ENCODE results near the gene BGN.

Gene BGN

DNA sequence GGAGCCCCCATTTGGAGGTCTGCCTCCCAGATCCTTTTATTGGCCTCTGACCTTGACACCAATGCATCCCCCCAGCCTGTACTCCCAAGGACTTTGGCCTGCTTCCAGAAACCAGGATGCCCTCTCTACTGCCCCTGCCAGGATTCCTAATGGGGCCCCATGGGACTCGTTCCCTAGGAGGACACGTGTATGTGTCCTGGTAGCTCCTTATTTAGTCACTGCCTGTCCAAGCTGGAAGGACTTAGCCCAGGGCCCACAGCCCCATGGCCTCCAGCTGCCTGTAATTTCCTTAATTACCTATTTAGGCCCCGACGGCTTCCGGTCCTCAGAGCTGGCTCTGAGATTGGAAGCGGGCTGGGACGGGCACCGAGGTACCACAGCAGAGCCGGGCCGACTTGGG is 32.0 kb downstream of the BGN start:
- DNase-seq (ENCODE audit: low read depth in 2 of 2): no peak

DNA sequence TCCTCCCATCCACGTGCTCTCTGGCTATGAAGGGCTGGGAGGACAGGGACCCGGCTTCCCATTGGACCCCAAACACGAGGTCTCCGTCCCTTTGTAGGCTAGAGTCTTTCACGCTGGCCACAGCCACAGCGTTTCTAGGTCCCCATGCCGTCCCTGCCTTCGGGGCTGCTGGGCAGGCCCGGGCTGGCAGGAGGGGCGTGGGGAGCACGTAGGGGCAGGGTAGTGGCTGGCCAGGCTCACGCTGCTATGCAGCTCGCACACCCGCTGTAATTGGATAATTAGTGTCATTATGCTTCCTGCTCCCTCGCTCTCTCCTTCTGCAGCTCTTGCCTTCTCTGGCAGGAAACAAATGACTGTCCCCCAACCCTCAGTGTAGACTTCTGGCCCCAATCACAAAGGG is 32.4 kb downstream of the BGN start:
- no peak for DNase-seq (ENCODE audit: low read depth in 2 of 2)

DNA sequence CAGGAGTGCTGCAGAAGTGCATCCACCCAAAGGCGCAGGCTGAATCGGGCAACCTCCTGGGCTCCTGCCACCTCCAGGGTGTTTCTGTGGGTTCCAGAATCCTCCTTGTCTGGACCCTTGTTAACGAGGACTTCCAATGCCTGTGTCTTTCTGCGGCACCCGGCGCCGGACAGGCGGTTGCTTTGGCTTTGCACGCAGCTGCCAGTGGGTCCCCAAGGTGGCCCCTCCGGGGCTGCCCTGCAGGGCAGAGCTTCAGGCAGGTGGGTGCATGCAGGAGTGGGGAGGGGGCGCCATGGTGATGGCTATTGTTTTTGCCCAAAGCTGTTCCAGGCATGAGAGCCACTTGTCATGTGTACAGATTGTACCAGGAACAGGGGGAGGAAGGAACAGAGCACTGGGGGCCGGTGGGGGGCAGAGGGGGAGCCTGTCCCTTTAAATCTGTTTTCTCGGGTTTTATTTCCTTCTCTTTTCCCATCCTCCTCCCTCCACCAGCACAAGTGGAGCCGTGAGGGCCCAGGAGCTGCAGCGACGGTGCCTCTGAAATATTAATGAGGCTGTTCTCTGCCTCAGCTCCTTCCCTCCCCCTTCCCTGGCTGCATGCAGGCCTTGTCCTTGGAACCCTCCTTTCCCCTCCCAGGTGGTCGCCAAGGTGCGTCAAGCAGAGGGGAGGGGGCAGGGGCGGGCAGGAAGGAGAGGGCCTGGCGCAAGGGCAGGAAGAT is 35.8 kb downstream of the BGN start:
- DNase-seq (ENCODE audit: low read depth in 2 of 2): no peak

DNA sequence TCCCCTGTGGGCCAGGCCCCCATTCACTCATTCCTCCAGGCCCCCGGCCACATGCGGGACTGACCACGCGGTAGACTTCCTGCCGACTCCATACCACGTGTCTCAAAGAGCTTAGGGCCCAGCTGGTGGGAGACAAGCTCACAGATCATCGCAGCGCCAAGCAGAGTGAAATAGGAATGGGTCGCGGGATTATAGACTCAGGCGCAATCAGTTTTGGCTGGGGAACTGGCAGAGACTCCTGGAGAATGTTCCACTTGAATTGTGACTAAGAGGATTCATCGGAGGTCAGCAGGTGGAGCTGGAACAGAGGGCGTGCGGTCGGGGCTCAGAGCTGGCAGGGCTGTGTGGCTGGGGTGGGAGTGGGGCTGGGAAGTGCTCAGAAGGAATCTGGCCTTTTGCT is 38.3 kb downstream of the BGN start:
- DNase-seq (ENCODE audit: low read depth in 2 of 2): no peak

DNA sequence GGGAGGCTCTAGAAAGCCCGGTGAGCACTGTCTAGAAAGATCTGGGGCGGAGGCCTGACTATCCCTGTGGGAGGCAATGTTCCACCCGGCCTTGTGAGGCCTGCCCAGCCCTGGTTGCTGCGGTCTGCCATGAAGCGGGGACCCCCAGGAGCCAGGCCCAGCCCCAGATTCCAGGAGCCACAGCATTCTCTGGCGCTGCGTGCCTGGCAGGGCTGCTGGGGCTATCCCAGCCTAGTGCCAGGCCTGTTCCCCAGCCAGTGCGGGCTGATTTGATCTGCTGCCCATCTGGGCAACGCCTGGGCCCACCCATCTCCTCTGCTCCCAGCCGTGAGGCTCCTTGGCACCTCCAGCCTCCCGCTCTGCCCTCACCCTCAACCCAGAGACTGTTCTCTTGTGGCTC is 42.3 kb downstream of the BGN start:
- DNase-seq (ENCODE audit: low read depth in 2 of 2): no peak

DNA sequence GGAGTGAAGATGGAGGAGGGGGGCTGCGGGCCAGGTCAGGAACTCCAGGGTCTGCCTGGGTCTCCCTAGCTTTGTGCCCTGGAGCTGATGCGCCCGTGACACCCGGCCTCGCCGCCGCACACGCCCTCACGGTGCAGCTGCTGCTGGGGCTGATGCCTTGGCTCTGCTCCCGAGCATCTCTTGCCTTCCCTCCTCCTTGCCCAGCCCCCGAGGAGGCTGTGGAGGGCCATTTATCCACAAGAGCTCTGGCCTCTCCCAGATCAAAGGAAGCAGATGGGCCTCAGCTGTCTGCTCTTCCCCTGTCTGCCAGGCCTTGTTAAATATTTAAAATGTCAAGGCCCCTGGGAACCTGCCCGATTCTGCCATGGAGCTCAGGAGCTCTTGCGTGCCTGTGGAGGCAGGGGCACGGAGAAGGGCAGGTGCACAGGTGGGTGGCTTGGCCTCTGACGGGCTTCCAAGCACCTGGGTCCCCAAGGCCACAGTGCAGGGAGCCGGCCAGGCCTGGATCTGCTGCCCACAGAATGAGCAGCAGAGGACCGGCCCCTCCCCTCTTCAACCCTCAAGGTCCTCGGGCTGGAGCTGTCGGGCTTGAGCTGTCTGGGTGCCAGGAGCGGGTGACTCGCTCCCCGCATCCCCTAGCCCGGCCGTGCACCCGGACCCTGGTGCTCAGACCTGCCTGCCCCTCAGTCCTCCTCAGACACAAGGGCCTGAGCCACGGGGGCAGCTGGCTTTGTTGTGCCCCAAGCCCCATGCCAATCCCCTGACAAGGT is 42.9 kb downstream of the BGN start:
- DNase-seq (ENCODE audit: low read depth in 2 of 2): no peak

DNA sequence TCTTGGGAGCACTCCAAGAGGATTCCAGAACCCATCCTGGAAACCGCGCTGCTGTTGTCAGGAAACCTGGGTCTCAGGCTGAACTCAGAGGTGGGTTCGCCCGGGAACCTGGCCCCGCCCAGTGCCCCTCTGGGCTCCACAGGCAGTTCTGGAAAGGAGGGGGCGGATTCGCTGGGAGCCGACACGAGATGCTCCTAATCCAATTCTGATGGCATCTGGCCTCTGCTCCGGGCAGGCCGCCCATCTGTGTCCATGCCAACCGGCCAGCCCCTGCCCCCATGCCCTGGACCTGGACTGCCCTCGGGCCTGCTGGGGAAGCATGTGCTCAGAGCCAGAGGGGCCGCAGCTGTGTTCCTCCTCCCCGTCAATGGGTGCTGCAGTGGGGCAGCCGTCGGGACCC is 43.6 kb downstream of the BGN start:
- DNase-seq (ENCODE audit: low read depth in 2 of 2): no peak

DNA sequence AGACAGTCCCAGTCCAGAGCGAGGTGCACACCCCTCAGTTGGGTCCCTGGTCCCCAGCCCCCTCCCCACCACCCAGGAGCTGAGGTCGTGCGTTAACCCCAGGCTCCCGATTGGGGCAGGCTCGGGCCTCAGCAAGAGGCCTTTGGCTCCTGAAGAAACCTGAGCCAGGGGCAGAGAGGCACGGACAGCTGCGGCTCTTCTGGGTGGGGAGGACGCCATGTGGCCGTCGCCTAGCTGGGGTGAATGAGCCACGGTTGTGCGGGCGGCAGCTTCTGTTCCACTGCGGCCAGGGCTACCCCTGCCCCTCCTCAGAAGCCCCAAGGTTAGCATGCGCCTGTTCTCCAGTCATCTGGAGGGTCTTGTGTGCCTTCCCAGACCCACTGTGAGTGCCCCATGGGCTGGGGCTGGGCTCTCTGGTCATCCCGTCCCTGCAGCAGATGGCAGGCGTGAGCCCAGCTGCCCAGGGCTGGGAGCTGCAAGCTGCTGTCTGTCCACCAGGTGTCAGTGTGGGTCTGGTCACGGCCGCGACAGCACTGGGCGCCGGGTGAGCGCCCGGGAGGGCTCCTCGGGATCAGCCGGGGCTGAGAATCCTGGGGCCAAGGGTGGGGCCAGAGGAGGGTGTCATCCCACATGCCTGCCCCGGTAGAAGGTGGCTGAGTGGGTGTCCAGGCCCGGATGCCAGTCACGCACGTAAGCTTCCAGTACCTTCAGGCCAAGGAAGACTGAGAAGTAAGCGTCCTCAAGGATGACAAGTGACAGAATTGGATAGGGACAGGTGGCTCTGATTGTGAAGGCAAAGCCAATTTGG is 44.6 kb downstream of the BGN start:
- DNase-seq (ENCODE audit: low read depth in 2 of 2): peak; percentile 38 to 46

DNA sequence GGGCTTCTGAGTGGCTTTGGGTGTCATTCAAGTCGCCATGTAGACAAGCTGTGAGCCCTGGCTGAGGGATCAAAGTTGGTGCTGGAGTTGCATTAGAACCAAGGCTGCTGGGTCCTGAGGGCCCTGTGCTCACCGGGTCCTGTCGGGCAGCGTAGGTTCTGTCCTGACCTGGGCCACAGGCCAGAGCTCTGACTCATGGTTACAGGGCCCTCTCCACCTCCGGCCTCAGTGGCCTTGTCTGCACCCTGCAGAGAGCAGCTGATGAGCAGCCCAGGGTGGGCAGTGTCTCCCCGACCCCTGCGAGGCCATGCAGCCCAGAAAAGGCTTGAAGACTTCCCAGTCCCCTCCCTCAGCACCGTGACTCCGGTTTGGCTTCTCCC is 45.2 kb downstream of the BGN start:
- no peak for DNase-seq (ENCODE audit: low read depth in 2 of 2)

DNA sequence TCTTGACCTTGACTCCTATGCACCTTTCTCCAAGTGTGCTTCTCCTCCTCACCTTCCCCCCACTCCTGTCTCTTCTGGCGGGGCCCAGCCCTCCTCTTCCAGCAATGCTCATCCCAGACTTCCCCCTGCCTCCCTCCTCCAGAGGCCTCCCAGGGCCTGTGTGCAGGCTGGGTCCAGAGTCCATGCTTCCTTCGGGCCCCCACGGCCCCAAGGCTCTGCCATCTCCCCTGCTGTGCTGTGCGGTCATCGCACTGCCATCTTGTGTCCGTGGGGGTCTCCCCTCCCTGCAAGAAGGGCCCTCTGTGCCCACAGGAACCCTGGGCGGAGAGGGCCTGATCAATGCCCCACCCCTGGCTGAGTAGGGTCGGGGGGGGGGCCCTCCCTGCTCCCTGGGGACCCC is 49.9 kb downstream of the BGN start:
- DNase-seq (ENCODE audit: low read depth in 2 of 2): no peak

DNA sequence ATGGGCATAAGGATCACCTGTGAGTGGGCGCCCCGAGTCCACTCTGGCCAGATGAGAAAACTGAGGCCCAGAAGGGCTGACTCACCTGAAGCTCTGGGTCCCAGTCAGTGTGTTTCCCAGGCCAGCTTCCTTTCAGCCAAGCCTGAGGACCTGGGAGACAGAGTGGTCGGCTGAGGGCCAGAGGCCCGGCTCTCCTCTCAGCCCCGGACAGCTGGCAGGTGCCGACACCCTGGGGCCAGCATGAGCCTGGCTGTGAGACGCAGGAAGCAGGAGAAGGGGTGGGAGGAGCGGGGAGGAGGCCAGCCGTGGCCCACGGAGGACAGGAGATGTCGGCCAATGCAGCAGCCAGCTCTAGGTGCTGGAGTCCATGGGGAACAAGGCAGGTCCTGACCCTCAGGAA is 51.6 kb downstream of the BGN start:
- no peak for DNase-seq (ENCODE audit: low read depth in 2 of 2)

DNA sequence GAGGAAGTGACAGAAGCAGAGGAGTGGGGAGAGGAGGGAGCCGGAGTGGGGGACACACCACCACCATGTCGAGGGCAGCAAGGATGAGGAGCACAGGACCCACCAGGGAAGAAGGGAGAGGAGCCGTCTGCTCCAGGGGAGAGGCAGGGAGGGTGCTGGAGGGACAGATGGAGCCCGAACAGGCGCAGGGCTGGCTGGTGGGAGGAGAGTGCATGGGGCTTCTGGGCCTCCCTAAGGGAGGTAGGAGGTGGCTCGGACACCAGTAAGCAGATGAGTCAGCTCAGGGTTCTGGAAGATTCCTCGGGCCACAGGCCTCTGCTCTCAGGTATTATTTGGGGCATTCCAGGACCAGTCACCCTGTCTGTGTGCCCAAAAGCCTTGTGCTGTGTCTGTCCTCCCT is 52.4 kb downstream of the BGN start:
- no peak for DNase-seq (ENCODE audit: low read depth in 2 of 2)

DNA sequence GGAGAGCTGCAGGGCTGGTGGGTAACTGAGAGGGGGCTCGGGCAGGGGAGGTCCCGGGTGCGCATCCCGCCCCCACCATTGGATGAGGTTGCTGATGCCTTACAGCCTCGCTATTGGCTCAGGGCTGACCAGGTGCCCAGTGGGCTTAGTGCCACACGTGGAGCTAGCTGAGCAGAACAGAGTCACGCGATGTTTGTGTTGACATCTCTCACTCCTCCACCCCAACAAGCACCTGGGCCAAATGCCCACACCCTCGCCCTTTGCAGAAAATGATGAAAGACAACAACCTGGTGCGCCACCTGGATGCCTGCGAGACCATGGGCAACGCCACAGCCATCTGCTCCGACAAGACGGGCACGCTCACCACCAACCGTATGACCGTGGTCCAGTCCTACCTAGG is 54.5 kb downstream of the BGN start:
- no peak for DNase-seq (ENCODE audit: low read depth in 2 of 2)

DNA sequence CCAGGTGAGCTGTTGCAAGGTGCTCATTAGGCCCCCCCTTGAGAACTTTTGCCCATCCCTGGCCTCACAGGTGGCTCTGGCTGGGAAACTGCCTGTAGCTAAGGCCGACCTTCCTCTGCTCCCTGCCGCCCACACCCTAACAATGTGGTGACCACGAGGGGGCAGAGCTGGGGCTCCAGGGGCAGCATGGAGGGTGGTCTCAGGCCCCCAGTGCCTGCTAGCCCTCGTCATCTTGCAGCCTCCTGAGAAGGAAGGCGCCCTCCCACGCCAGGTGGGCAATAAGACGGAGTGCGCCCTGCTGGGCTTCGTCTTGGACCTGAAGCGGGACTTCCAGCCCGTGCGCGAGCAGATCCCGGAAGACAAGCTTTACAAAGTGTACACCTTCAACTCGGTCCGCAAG is 55.0 kb downstream of the BGN start:
- no peak for DNase-seq (ENCODE audit: low read depth in 2 of 2)

DNA sequence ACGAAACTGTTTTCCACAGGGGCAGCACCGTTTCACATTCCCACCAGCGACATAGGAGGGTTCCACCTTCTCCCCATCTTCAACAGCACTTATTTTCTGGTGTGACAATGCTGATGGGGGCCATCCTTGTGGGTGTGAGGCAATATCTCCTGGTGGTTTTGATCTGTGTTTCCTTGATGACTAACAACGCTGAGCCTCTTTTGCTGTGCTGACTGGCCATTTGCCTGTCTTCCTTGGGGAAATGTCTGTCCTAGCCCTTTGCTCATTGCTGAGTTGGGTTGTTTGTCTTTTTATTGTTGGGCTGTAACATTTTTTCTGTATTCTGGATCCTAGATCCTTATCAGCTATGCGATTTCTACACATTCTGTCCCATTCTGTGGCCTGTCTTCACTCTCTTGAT is 56.4 kb downstream of the BGN start:
- DNase-seq (ENCODE audit: low read depth in 2 of 2): no peak

DNA sequence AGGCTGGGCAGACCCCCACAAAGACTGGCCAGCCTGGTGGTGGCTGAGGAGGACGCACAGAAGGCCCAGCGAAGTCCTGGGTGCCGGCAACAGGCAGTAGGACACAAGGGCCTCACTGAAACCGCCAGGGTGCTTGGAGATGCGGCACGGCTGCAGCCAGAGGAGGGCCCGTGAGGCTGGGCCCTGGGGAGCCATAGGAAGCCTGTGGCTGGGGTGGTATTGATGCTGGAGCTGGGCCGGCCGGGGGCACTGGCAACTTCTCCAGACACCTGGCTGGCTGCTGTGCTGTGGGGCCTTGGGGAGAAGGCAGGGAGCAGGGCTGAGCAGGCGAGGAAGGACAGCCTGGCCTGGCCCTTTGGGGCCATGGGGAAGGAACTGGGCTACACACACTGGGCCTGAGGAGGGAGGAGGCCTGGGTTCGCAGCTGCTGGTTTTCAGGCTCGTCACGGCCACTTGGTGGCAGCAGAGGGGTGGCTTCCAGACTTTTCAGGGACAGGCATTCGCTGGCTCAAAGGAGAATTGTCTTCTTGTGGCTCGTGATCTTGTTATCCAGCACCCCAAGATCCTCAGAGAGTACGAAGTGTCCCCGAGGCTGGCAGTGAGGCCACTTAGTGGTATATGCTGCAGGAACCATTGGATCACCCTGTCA is 59.9 kb downstream of the BGN start:
- DNase-seq (ENCODE audit: low read depth in 2 of 2): peak; percentile 38 to 39

DNA sequence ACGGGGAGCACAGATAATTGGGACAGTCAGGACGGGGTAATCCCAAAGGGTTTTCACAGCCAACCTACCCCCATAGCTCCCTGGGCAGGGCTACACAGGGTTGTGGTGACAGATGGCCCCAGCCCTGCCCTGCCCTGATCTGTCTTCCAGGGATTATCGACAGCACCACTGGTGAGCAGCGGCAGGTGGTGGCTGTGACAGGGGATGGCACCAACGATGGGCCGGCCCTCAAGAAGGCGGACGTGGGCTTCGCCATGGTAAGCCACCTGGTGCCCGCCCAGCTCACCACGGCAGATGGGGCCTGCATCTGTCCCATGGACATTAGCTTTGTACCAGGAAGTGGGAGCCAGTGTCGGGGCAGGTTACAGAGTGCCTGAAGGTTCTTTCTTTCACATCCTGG is 62.0 kb downstream of the BGN start:
- DNase-seq (ENCODE audit: low read depth in 2 of 2): no peak

DNA sequence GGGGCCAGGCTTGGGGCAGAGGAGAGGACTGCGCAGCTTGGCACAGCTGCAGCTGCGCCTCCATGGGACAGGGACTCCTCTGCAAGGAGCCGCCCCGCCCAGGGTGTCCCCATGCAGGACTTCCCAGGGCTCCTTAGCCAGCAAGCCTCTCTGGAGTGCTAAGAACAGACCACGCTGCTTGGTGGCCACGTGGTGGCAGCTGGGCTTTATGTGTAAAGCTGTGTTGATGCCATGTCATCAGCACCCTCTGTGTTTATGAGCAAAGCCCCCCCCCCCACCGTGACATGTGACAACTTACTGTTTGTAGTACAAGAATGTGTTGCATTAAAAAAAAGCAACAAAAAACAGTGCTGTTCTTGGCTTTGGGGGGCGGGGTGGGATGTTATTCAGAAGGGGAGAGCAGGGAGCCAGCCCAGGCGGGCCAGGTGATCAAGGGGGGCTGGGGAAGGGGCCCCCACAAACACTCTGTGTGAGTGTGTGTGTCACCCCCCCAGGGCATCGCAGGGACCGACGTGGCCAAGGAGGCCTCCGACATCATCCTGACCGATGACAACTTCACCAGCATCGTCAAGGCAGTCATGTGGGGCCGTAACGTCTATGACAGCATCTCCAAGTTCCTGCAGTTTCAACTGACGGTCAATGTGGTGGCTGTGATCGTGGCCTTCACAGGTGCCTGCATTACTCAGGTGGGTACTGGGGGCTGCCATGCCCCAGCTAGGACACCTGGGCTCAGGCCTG is 63.0 kb downstream of the BGN start:
- no peak for DNase-seq (ENCODE audit: low read depth in 2 of 2)
